Endometrium (tissue), 2 donors: Measurements from ENCODE around the gene MRPL27.
A peak's percentile ranks its signal among the peaks of the same experiment; 100 is the strongest.

Experiments used
- FAIRE-seq: peaks from 2 replicates; lab custom pipeline; 2012; peaks lifted over from hg19 to GRCh38; lab: Jason Lieb, UNC
- donor health status: control.
- donor health status: control.

MRPL27 gene

DNA sequence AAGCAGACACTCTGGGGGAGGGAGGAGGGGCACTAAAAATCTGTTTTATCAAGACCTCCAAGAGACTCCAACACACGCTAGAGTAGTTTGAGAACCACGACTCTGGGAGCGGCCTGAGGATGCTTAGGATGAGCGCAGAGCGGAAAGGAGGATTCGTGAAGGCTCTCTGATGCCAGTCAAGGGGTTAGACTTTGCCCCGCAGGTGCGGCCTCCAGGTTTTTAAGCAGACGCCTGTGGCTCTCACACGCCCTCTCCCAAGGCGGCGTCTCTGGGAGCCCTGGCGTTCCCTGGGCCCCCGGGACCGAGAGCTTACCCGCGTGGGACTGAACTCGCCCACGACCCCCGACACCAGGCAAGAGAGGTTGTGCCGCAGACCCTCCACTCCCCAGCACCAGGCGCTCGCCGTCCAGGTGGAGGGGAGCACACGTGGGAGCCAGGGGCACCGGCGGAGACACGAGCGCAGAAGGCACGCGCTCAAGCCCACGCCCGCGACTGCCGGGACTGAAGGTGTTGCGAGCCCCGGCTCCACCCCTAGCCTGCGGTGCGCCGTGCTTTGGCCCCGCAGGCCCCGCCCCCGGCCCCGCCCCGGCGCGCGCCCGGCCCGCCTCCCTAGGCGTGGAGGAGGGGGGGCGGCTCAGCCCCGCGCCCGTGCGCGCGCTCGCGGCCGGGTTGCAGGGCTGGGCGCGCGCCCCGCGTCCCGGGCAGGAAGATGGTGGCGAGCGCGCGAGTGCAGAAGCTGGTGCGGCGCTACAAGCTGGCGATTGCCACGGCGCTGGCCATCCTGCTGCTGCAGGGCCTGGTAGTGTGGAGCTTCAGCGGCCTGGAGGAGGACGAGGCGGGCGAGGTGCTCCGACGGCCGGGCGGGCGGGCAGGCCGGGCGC is 27.3 kb downstream of the MRPL27 start, which contains the start of gene XYLT2:
Gene XYLT2, plus strand, starts transcription at position 695 of the 881 bp plus-strand sequence. Its CDS starts 15 bp downstream, at position 710.
- no peak for FAIRE-seq

DNA sequence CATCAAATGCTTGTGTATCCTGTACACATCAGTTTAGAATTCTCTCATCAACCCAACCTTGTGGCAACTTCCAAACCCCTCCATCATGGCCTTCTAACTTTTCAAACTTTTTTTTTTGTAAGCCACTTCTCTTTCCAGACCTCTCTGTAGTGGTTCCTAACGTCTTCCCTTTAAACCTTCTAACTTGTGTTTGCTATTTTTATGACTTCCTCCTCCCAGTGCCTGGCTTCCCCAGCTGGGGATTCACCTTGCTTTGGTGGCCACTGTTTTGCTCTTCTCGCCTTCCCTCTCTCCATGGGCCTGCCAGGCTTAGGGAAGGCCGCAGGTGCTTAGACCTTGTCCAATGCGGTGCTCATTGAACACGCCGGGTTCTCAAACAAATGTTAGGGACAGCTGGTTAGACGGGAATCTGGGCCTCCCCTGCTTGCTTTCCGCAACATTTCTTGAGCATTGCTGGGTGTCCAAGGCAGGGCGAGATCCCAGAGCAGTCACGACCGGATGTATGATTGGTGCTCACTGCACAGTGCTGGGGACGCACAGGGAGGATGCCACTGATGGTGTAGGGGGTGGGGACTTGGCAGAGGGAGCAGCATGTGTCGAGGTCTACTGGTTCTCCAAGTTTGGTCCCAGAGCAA is 28.1 kb downstream of the MRPL27 start:
- FAIRE-seq = no peak

DNA sequence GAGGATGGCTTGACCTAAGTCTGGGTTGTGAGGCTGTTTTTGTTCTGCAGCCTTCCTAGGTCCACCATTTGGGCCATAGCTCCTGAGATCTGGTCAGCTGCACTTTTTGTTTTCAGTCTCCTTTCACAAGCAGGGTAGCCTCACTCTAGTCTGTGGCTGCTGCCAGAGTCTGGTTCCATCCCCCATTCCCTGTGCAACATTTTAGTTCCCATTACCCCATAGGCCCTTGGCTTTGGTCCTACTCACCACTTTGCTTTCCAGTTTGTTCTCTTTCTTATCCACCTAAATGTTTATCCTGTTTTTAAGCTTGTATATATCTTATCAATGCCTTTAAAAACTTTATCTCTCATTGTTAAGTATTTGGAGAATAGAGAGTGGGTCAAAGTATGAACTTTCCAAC is 33.6 kb downstream of the MRPL27 start:
- FAIRE-seq = no peak

- peak; percentile 33 for FAIRE-seq
Observed at GRCh38 chr17:50338645-50339044, 34.3 kb downstream of the MRPL27 start.

GRCh38 chr17:50337956-50338355 is 35.0 kb downstream of the MRPL27 start:
- no peak for FAIRE-seq

DNA sequence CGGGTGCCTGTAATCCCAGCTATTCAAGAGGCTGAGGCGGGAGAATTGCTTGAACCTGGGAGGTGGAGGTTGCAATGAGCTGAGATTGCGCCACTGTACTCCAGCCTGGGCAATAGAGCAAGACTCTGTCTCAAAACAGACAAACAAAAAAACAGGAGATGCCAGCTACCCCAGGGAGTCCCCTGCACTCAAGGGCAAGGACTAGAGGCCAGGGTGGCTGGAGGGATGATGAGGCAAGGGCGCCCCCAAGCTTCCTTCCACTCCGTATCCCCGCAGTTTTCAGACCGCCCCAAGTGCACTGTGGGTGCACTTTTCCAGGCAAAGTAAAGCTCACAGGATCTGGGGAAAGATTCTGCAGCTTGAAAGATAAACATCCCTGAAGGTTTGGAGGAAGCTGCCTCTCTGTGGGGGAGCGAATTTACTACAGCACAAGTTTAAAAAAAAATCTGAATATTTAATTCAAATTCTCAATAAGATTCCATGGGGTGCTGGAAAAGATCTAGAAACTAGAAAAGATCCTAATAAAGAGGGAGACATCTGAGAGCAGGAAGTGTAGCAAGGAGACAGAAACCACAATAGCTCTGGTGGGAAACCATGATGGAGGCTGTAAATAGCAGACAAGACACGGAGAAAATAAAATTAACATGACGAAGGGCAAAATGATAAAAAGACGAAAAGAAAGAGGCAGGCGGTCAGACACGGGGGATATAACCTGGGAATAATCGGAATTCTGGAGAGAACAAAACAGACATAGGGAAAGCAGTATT is 39.5 kb downstream of the MRPL27 start:
- peak; percentile 67 for FAIRE-seq

DNA sequence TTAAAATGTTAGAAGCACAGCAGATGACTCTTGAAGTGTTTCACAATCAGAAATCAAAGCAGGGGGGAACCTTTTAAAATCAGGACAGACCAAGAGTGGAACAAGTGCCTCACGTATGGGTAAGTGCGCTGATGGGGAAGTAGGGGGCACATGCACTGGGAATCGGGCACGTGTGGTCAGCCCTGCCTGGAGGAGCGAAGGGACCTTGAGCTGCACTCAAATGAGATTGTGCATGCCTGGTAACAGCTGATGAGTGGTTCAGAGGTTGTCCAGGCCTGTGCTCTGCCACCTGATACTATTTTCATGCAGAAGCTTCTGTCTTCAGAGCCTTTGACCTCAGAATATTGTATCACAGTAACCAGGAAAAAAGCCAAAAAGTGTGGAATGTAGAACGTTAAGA is 40.8 kb downstream of the MRPL27 start:
- no peak for FAIRE-seq

DNA sequence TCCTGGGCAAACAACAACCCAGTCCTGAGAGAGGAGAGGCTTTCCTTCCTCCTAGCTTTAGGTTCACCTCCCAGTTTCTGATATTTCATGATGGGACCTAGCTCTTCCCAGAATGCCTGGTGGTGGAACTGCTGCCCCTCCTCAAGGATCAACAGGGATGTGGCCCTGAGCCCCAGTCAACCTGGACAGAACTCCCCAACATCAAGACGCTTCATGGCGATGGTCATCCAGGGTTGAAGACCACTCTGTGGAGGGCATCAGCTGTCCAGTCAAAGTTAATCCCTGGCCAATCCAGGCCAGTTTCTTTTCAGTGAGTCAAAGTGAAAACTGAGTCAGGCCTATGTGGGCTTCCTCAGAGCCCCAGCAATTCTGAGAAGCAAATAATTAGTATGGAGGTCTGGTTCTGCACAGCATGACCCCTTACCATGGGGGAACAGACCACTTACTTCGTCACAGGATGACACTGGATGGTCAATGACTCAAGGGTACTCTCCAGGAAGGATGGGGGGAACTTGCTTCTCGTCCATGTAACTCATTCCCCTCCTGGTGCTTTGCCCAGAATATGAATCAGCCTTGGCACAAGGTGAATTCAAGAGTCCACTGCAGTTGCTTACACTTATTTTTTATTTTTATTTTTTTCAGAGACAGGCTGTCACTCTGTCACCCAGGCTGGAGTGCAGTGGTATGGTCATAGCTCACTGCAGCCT is 41.7 kb downstream of the MRPL27 start:
- no peak for FAIRE-seq

GRCh38 chr17:50330151-50330775 is 42.7 kb downstream of the MRPL27 start:
- FAIRE-seq = no peak

GRCh38 chr17:50329716-50330115 is 43.3 kb downstream of the MRPL27 start:
- no peak for FAIRE-seq

GRCh38 chr17:50328363-50329325 is 44.3 kb downstream of the MRPL27 start:
- no peak for FAIRE-seq

DNA sequence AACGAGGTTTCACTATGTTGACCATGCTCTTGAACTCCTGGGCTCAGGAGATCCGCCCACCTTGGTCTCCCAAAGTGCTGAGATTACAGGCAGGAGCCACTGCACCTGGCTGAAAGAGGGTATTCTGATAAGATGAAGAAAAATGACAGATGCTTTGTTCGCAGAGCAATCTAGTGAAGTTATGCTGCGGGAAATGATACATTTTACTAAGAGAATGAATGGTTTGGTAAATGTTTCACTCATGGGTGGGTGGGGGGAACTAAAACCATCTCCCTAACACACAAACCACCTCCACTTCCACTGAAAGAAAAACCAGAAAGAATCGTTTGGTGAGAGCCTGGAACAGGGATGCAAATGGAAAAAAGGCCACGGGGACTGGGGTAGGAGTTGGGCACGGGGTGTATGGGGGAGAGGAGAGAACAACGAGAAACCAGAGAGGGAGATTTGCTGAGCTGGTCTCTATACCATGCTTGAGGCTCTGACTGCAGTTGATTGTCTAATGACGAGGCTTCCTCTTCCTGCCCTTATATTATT is 46.1 kb downstream of the MRPL27 start:
- no peak for FAIRE-seq

DNA sequence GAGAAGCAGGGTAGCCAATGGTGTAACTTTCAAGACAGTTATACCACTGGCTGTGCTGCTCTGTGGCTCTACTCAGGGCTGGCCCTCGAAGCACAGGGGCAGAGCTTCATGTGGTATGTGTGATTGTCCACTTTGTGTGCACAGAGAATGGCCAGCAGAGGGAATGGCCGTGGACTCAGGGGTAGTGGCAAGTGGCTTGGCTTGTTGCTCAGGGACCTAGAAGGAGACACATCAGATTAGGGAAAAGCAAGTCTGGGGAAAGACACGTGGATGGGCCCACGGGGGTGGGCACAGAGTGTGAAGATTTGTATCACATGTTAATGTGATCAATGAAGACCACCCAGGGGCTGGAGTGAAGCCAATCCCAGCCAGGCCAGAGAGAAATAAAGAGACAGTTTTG is 47.1 kb downstream of the MRPL27 start:
- FAIRE-seq = no peak

- FAIRE-seq = no peak
Observed at GRCh38 chr17:50323060-50323459, 49.9 kb downstream of the MRPL27 start.

GRCh38 chr17:50322271-50322670 is 50.7 kb downstream of the MRPL27 start:
- no peak for FAIRE-seq

GRCh38 chr17:50319306-50320004 is 53.5 kb downstream of the MRPL27 start:
- FAIRE-seq = no peak

DNA sequence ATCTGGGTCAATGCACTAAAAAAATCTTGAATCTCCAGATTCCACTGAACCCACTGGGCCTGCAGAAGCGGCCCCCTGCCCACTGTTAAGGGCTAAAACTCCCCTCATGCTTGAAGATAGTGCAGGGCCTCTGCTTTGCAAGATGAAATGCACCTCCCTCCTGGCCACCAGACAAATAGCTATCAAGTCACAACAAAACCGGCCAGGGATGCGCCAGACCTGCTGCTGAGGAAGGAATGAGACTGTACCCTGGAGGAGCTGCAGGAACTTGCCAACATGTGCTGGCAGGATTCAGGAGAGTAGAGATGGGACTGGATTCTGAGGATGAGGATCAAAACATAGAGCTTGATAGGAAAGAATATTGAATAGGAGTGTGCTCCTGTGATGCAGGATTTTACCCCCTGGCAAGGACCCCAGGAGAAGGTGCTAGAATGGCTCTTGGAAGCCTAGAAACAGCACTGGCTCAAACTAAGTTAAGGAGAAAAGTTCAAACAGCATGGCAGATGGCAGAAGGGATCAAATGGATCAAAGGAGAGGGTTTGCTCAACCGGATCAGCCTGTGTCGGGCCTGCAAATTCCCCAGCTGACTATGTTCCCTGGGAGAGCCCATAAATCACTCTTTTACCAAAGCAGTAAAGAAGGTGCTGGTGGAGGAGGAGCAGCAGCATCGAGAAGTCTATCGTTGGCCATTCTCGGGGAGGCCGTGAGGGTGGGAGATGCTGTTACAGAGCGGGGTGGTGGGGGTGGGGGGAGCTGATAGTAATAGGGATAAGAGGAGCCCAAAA is 54.3 kb downstream of the MRPL27 start:
- no peak for FAIRE-seq
